Measurements from ENCODE around the gene SLC2A5. TPM values are rescaled to one million over a fixed set of nuclear protein-coding genes. Genes with fewer than 3 reads are reported as not detected.

The SLC2A5 gene
- total RNA-seq, 4 donors from 2014 or later, result 12.4 to 730 (median 340) TPM

GRCh38 chr1:9009438-9010370 lies 59.7 kb downstream of the SLC2A5 start:
- TF ChIP-seq CTCF (IDR thresholded peaks at IDR 0.05) (peak; percentile 5 to 71 (median 58)), POLR2A (IDR thresholded peaks at IDR 0.05) (no peak)

GRCh38 chr1:9008236-9008635 lies 61.2 kb downstream of the SLC2A5 start:
- Histone ChIP-seq H3K9me3 (no peaks in the 10 kb centered on the region), H3K27ac (peak overlapping the region in 1 of 4 donors; percentile 7), H3K27me3 (no peaks in the 10 kb centered on the region), H3K4me1 (peaks cover 0 to 9% (median 0%) of the 10 kb centered on the region in 4 donors), H3K36me3 (no peaks in the 10 kb centered on the region), H3K4me3 (no peak overlapping the region)
- TF ChIP-seq CTCF (IDR thresholded peaks at IDR 0.05) (no peak), POLR2A (IDR thresholded peaks at IDR 0.05) (no peak)
- peak in 1 of 3 donors; percentile 64 for DNase-seq

More at GRCh38 chr1:9009438-9010370, 59.7 kb downstream of the SLC2A5 start:
- DNase-seq, result peak; percentile 40 to 64 (median 63)
- H3K4me3 ChIP-seq, result no peak overlapping the region
- H3K36me3 ChIP-seq, result no peaks in the 10 kb centered on the region
- no peaks in the 10 kb centered on the region for H3K27me3 ChIP-seq
- H3K9me3 ChIP-seq, result no peaks in the 10 kb centered on the region
- peaks cover 0 to 9% (median 0%) of the 10 kb centered on the region in 4 donors for H3K4me1 ChIP-seq
- H3K27ac ChIP-seq, result no peak overlapping the region

GRCh38 chr1:9006956-9007615 lies 62.3 kb downstream of the SLC2A5 start:
- H3K27me3 ChIP-seq, result no peaks in the 10 kb centered on the region
- no peak overlapping the region for H3K4me3 ChIP-seq
- peaks cover 0 to 9% (median 0%) of the 10 kb centered on the region in 4 donors for H3K4me1 ChIP-seq
- no peaks in the 10 kb centered on the region for H3K36me3 ChIP-seq
- H3K9me3 ChIP-seq, result no peaks in the 10 kb centered on the region
- no peak for DNase-seq
- no peak for TF ChIP-seq CTCF (IDR thresholded peaks at IDR 0.05)
- TF ChIP-seq POLR2A (IDR thresholded peaks at IDR 0.05), result no peak
- H3K27ac ChIP-seq, result peak overlapping the region in 1 of 4 donors; percentile 25

GRCh38 chr1:9005395-9005708 lies 64.1 kb downstream of the SLC2A5 start:
- DNase-seq, result no peak
- no peak overlapping the region for H3K4me3 ChIP-seq
- TF ChIP-seq CTCF (IDR thresholded peaks at IDR 0.05) (peak in 1 of 6 experiments; percentile 25), POLR2A (IDR thresholded peaks at IDR 0.05) (no peak)
- H3K27me3 ChIP-seq, result no peaks in the 10 kb centered on the region
- no peaks in the 10 kb centered on the region for H3K36me3 ChIP-seq
- H3K27ac ChIP-seq, result no peak overlapping the region
- H3K4me1 ChIP-seq, result peaks cover 0 to 9% (median 0%) of the 10 kb centered on the region in 4 donors
- no peaks in the 10 kb centered on the region for H3K9me3 ChIP-seq

- Histone ChIP-seq H3K9me3 (no peaks in the 10 kb centered on the region), H3K4me3 (no peak overlapping the region), H3K27ac (no peak overlapping the region), H3K4me1 (peaks cover 0 to 5% (median 0%) of the 10 kb centered on the region in 4 donors), H3K36me3 (no peaks in the 10 kb centered on the region), H3K27me3 (no peaks in the 10 kb centered on the region)
- TF ChIP-seq CTCF (IDR thresholded peaks at IDR 0.05) (peak; percentile 74 to 93 (median 90)), POLR2A (IDR thresholded peaks at IDR 0.05) (no peak)
- peak; percentile 75 to 93 (median 90) for DNase-seq
These were observed 64.6 kb downstream of the SLC2A5 start for GRCh38 chr1:9004700-9005394.

All from Peyer's patch (tissue), 4 donors.